HEK293 (cell line): ENCODE measurements around the gene DND1.

Experiments
- BCL11B ChIP-seq: fragments of 450-650 bp; formaldehyde crosslinking; IDR thresholded peaks from 2 replicates; pipeline ENCODE4 v1.5.1; 2016; ENCODE audit warnings: low read depth, missing biosample characterization, missing genetic modification characterization
- KLF10 ChIP-seq: fragments of 450-650 bp; IDR thresholded peaks from 2 replicates; pipeline ENCODE4 v1.5.1; 2018; ENCODE audit warnings: missing biosample characterization, mild to moderate bottlenecking, missing genetic modification characterization
- KLF7 ChIP-seq: fragments of 450-650 bp; formaldehyde crosslinking; IDR thresholded peaks from 2 replicates; pipeline ENCODE4 v1.5.1; 2016; ENCODE audit warnings: missing biosample characterization, missing genetic modification characterization, borderline replicate concordance
- OSR2 ChIP-seq: fragments of 450-650 bp; formaldehyde crosslinking; IDR thresholded peaks from 2 replicates; pipeline ENCODE4 v1.5.1; 2016; ENCODE audit warnings: missing biosample characterization, missing genetic modification characterization
- SP2 ChIP-seq: fragments of 450-650 bp; formaldehyde crosslinking; IDR thresholded peaks from 2 replicates; pipeline ENCODE4 v1.5.1; 2016; ENCODE audit warnings: missing biosample characterization, missing genetic modification characterization
- SP3 ChIP-seq: fragments of 450-650 bp; formaldehyde crosslinking; IDR thresholded peaks from 2 replicates; pipeline ENCODE4 v1.5.1; 2016; ENCODE audit warnings: missing biosample characterization, missing genetic modification characterization
- WT1 ChIP-seq: fragments of 450-650 bp; formaldehyde crosslinking; IDR thresholded peaks from 2 replicates; pipeline ENCODE4 v1.5.1; 2016; ENCODE audit warnings: missing biosample characterization, missing genetic modification characterization
- ZBTB17 ChIP-seq: fragments of 450-650 bp; formaldehyde crosslinking; IDR thresholded peaks from 2 replicates; pipeline ENCODE4 v1.5.1; 2016; ENCODE audit warnings: missing biosample characterization, missing genetic modification characterization
- ZEB2 ChIP-seq: fragments of 450-650 bp; formaldehyde crosslinking; IDR thresholded peaks from 2 replicates; pipeline ENCODE4 v1.5.1; 2016; ENCODE audit warnings: missing biosample characterization, missing genetic modification characterization
- ZNF140 ChIP-seq: fragments of 450-650 bp; formaldehyde crosslinking; IDR thresholded peaks from 2 replicates; pipeline ENCODE4 v1.5.1; 2016; ENCODE audit warnings: missing biosample characterization, missing genetic modification characterization
- ZNF146 ChIP-seq: fragments of 450-650 bp; formaldehyde crosslinking; IDR thresholded peaks from 2 replicates; pipeline ENCODE4 v1.5.1; 2016; ENCODE audit warnings: missing biosample characterization, missing genetic modification characterization
- ZNF155 ChIP-seq: fragments of 450-650 bp; formaldehyde crosslinking; IDR thresholded peaks from 2 replicates; pipeline ENCODE4 v1.5.1; 2016; ENCODE audit warnings: missing biosample characterization, missing genetic modification characterization
- ZNF239 ChIP-seq: fragments of 450-650 bp; formaldehyde crosslinking; IDR thresholded peaks from 2 replicates; pipeline ENCODE4 v1.5.1; 2016; ENCODE audit warnings: missing biosample characterization, missing genetic modification characterization
- ZNF292 ChIP-seq: fragments of 450-650 bp; formaldehyde crosslinking; IDR thresholded peaks from 2 replicates; pipeline ENCODE4 v1.5.1; 2016; ENCODE audit warnings: low read depth, missing biosample characterization, missing genetic modification characterization, borderline replicate concordance
- ZNF302 ChIP-seq: fragments of 450-650 bp; formaldehyde crosslinking; IDR thresholded peaks from 2 replicates; pipeline ENCODE4 v1.5.1; 2016; ENCODE audit warnings: missing biosample characterization, missing genetic modification characterization, low read depth
- ZNF335 ChIP-seq: fragments of 450-650 bp; formaldehyde crosslinking; conservative IDR thresholded peaks from 2 replicates; pipeline ENCODE4 v1.5.1; 2016; ENCODE audit warnings: missing biosample characterization, missing genetic modification characterization
- ZNF394 ChIP-seq: fragments of 450-650 bp; formaldehyde crosslinking; IDR thresholded peaks from 2 replicates; pipeline ENCODE4 v1.5.1; 2016; ENCODE audit warnings: missing biosample characterization, missing genetic modification characterization, mild to moderate bottlenecking, moderate library complexity, borderline replicate concordance
- ZNF449 ChIP-seq: fragments of 450-650 bp; formaldehyde crosslinking; IDR thresholded peaks from 2 replicates; pipeline ENCODE4 v1.5.1; 2017; ENCODE audit warnings: missing biosample characterization, mild to moderate bottlenecking, missing genetic modification characterization, moderate library complexity
- ZNF529 ChIP-seq: fragments of 450-650 bp; formaldehyde crosslinking; IDR thresholded peaks from 2 replicates; pipeline ENCODE4 v1.5.1; 2017; ENCODE audit warnings: missing genetic modification characterization, missing biosample characterization; ENCODE audit not compliant: insufficient replicate concordance
- ZNF530 ChIP-seq: fragments of 450-650 bp; formaldehyde crosslinking; IDR thresholded peaks from 2 replicates; pipeline ENCODE4 v1.5.1; 2016; ENCODE audit warnings: low read depth, missing biosample characterization, missing genetic modification characterization
- ZNF544 ChIP-seq: fragments of 450-650 bp; formaldehyde crosslinking; IDR thresholded peaks from 2 replicates; pipeline ENCODE4 v1.5.0; 2017; ENCODE audit warnings: missing biosample characterization, missing genetic modification characterization
- ZNF580 ChIP-seq: fragments of 450-650 bp; formaldehyde crosslinking; IDR thresholded peaks from 2 replicates; pipeline ENCODE4 v1.5.1; 2016; ENCODE audit warnings: missing biosample characterization, missing genetic modification characterization
- ZNF600 ChIP-seq: fragments of 450-650 bp; formaldehyde crosslinking; IDR thresholded peaks from 2 replicates; pipeline ENCODE4 v1.5.1; 2016; ENCODE audit warnings: missing biosample characterization, missing genetic modification characterization
- ZNF624 ChIP-seq: fragments of 450-650 bp; formaldehyde crosslinking; IDR thresholded peaks from 2 replicates; pipeline ENCODE4 v1.5.1; 2017; ENCODE audit warnings: missing biosample characterization, missing genetic modification characterization
- ZNF701 ChIP-seq: fragments of 450-650 bp; formaldehyde crosslinking; IDR thresholded peaks from 2 replicates; pipeline ENCODE4 v1.5.1; 2016; ENCODE audit warnings: missing biosample characterization, missing genetic modification characterization
- ZSCAN18 ChIP-seq: fragments of 450-650 bp; formaldehyde crosslinking; IDR thresholded peaks from 2 replicates; pipeline ENCODE4 v1.5.1; 2016; ENCODE audit warnings: missing biosample characterization, missing genetic modification characterization
- TF ChIP-seq, protein P1 (sequence below): fragments of 450-650 bp; formaldehyde crosslinking; IDR thresholded peaks from 2 replicates; pipeline ENCODE4 v1.5.1; 2017; ENCODE audit warnings: missing biosample characterization, missing genetic modification characterization
- TF ChIP-seq, protein P2 (sequence below): fragments of 450-650 bp; formaldehyde crosslinking; IDR thresholded peaks from 2 replicates; pipeline ENCODE4 v1.5.1; 2016; ENCODE audit warnings: missing biosample characterization, missing genetic modification characterization
- TF ChIP-seq, protein P3 (sequence below): fragments of 450-650 bp; formaldehyde crosslinking; IDR thresholded peaks from 2 replicates; pipeline ENCODE4 v1.5.1; 2016; ENCODE audit warnings: missing biosample characterization, missing genetic modification characterization
- TF ChIP-seq, protein P4 (sequence below): fragments of 450-650 bp; formaldehyde crosslinking; IDR thresholded peaks from 2 replicates; pipeline ENCODE4 v1.5.1; 2016; ENCODE audit warnings: missing biosample characterization, missing genetic modification characterization

Gene DND1

GRCh38 chr5:140690941-140691924 is 17.9 kb upstream of the DND1 start, which contains the start of the genes HARS1 and HARS2 (continued):
- TF ChIP-seq, protein P1, sequence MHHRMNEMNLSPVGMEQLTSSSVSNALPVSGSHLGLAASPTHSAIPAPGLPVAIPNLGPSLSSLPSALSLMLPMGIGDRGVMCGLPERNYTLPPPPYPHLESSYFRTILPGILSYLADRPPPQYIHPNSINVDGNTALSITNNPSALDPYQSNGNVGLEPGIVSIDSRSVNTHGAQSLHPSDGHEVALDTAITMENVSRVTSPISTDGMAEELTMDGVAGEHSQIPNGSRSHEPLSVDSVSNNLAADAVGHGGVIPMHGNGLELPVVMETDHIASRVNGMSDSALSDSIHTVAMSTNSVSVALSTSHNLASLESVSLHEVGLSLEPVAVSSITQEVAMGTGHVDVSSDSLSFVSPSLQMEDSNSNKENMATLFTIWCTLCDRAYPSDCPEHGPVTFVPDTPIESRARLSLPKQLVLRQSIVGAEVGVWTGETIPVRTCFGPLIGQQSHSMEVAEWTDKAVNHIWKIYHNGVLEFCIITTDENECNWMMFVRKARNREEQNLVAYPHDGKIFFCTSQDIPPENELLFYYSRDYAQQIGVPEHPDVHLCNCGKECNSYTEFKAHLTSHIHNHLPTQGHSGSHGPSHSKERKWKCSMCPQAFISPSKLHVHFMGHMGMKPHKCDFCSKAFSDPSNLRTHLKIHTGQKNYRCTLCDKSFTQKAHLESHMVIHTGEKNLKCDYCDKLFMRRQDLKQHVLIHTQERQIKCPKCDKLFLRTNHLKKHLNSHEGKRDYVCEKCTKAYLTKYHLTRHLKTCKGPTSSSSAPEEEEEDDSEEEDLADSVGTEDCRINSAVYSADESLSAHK (tag by site-specific recombination): no peak
- TF ChIP-seq ZNF239 (tag by site-specific recombination) (no peak), ZSCAN18 (tag by site-specific recombination) (no peak), KLF7 (tag by site-specific recombination) (no peak), ZNF624 (no peak), ZNF600 (tag by site-specific recombination) (peak; percentile 99), ZNF146 (tag by site-specific recombination) (no peak), ZNF530 (tag by site-specific recombination) (no peak), KLF10 (tag by site-specific recombination) (no peak), ZNF155 (tag by site-specific recombination) (no peak), SP2 (tag by site-specific recombination) (peak; percentile 94), ZNF292 (tag by site-specific recombination) (no peak), ZNF449 (tag by site-specific recombination) (no peak), ZNF580 (tag by site-specific recombination) (0 out of 2 replicates have a peak, but pooled peaks have one; percentile 53), ZNF140 (no peak), ZNF701 (tag by site-specific recombination) (no peak), ZNF302 (tag by site-specific recombination) (no peak), ZNF529 (tag by site-specific recombination) (no peak), ZNF544 (tag by site-specific recombination) (no peak), OSR2 (tag by site-specific recombination) (no peak), BCL11B (no peak), ZEB2 (tag by site-specific recombination) (peak; percentile 68; the same call in 1 of the 2 replicates), ZNF335 (tag by site-specific recombination) (peak; percentile 97), SP3 (tag by site-specific recombination) (peak; percentile 81), ZNF394 (tag by site-specific recombination) (peak; percentile 88), WT1 (tag by site-specific recombination) (peak; percentile 64), ZBTB17 (tag by site-specific recombination) (peak; percentile 98)
- TF ChIP-seq, protein P2, sequence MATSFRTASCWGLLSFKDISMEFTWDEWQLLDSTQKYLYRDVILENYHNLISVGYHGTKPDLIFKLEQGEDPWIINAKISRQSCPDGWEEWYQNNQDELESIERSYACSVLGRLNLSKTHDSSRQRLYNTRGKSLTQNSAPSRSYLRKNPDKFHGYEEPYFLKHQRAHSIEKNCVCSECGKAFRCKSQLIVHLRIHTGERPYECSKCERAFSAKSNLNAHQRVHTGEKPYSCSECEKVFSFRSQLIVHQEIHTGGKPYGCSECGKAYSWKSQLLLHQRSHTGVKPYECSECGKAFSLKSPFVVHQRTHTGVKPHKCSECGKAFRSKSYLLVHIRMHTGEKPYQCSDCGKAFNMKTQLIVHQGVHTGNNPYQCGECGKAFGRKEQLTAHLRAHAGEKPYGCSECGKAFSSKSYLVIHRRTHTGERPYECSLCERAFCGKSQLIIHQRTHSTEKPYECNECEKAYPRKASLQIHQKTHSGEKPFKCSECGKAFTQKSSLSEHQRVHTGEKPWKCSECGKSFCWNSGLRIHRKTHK (tag by site-specific recombination): no peak
- TF ChIP-seq, protein P3, sequence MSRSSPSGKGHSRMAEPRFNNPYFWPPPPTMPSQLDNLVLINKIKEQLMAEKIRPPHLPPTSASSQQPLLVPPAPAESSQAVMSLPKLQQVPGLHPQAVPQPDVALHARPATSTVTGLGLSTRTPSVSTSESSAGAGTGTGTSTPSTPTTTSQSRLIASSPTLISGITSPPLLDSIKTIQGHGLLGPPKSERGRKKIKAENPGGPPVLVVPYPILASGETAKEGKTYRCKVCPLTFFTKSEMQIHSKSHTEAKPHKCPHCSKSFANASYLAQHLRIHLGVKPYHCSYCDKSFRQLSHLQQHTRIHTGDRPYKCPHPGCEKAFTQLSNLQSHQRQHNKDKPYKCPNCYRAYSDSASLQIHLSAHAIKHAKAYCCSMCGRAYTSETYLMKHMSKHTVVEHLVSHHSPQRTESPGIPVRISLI (tag by site-specific recombination): no peak
- TF ChIP-seq, protein P4, sequence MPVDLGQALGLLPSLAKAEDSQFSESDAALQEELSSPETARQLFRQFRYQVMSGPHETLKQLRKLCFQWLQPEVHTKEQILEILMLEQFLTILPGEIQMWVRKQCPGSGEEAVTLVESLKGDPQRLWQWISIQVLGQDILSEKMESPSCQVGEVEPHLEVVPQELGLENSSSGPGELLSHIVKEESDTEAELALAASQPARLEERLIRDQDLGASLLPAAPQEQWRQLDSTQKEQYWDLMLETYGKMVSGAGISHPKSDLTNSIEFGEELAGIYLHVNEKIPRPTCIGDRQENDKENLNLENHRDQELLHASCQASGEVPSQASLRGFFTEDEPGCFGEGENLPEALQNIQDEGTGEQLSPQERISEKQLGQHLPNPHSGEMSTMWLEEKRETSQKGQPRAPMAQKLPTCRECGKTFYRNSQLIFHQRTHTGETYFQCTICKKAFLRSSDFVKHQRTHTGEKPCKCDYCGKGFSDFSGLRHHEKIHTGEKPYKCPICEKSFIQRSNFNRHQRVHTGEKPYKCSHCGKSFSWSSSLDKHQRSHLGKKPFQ (tag by site-specific recombination): peak; percentile 31; the same call in 1 of the 2 replicates
